ENCODE data around the gene CCNG1.

DNA sequence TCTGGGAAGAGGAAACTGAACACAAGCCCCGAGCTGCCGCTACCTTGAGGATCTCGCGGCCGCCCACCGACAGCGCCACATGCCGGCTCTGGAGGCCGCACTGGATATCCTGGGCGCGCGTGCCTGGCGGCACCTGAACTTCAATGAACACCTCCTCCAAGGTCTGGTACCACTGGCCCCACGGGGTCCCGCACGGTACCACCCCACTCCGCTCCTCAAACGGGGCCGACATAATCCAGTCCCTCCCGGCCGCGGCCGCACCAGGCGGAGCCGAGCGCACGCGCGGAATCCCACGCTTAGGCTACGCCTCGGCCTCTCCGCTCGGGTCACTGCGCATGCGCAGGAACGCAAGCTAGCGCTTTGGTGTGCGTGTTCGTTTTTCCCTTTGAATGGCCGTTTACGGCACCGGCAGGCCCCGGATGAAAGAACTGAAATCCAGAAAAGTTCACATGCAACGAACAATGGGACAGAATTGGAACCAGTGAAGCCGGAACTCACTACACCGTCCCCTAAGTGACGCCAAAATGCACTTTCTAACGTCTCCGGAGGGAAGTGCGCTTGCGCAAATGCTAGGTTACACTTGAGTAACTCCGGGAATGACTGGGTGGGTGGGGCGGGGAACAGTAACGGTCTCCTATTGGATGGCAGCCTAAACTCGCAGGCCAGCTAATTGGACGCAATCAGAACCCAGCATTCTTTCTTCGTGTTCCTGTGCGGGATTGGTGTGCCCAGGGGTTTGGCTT lies 22.6 kb downstream of the CCNG1 start, which contains the start of gene NUDCD2:
- TF ChIP-seq, protein P1, sequence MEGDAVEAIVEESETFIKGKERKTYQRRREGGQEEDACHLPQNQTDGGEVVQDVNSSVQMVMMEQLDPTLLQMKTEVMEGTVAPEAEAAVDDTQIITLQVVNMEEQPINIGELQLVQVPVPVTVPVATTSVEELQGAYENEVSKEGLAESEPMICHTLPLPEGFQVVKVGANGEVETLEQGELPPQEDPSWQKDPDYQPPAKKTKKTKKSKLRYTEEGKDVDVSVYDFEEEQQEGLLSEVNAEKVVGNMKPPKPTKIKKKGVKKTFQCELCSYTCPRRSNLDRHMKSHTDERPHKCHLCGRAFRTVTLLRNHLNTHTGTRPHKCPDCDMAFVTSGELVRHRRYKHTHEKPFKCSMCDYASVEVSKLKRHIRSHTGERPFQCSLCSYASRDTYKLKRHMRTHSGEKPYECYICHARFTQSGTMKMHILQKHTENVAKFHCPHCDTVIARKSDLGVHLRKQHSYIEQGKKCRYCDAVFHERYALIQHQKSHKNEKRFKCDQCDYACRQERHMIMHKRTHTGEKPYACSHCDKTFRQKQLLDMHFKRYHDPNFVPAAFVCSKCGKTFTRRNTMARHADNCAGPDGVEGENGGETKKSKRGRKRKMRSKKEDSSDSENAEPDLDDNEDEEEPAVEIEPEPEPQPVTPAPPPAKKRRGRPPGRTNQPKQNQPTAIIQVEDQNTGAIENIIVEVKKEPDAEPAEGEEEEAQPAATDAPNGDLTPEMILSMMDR (IDR thresholded peaks at IDR 0.05; ENCODE audit: insufficient read depth, low read length), result no peak
- peak; percentile 97 for TF ChIP-seq POLR2AphosphoS5 (IDR thresholded peaks at IDR 0.05; ENCODE audit: low read depth)
- TF ChIP-seq, protein P2, sequence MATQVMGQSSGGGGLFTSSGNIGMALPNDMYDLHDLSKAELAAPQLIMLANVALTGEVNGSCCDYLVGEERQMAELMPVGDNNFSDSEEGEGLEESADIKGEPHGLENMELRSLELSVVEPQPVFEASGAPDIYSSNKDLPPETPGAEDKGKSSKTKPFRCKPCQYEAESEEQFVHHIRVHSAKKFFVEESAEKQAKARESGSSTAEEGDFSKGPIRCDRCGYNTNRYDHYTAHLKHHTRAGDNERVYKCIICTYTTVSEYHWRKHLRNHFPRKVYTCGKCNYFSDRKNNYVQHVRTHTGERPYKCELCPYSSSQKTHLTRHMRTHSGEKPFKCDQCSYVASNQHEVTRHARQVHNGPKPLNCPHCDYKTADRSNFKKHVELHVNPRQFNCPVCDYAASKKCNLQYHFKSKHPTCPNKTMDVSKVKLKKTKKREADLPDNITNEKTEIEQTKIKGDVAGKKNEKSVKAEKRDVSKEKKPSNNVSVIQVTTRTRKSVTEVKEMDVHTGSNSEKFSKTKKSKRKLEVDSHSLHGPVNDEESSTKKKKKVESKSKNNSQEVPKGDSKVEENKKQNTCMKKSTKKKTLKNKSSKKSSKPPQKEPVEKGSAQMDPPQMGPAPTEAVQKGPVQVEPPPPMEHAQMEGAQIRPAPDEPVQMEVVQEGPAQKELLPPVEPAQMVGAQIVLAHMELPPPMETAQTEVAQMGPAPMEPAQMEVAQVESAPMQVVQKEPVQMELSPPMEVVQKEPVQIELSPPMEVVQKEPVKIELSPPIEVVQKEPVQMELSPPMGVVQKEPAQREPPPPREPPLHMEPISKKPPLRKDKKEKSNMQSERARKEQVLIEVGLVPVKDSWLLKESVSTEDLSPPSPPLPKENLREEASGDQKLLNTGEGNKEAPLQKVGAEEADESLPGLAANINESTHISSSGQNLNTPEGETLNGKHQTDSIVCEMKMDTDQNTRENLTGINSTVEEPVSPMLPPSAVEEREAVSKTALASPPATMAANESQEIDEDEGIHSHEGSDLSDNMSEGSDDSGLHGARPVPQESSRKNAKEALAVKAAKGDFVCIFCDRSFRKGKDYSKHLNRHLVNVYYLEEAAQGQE (IDR thresholded peaks at IDR 0.05; ENCODE audit: insufficient replicate concordance, low read depth), result no peak

Data from HL-60 (cell line).